ENCODE measurements around the gene NR4A3.

DNA sequence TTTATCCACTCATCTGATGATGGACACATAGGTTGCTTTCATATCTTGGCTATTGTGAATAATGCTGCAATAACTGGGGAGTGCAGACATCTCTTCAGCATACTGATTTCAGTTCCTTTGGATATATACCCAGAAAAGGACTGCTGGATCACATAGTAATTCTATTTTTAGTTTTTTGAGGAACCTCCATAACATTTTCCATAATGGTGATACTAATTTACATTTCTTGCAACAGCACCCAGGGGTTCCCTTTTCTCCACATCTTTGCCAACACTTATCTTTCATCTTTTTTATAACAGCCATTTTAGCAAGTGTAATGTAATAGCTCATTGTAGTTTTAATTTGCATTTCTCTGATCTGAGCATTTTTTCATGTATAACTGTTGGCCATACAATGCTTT, 34.1 kb upstream of the NR4A3 start:
- TF ChIP-seq, protein P1, sequence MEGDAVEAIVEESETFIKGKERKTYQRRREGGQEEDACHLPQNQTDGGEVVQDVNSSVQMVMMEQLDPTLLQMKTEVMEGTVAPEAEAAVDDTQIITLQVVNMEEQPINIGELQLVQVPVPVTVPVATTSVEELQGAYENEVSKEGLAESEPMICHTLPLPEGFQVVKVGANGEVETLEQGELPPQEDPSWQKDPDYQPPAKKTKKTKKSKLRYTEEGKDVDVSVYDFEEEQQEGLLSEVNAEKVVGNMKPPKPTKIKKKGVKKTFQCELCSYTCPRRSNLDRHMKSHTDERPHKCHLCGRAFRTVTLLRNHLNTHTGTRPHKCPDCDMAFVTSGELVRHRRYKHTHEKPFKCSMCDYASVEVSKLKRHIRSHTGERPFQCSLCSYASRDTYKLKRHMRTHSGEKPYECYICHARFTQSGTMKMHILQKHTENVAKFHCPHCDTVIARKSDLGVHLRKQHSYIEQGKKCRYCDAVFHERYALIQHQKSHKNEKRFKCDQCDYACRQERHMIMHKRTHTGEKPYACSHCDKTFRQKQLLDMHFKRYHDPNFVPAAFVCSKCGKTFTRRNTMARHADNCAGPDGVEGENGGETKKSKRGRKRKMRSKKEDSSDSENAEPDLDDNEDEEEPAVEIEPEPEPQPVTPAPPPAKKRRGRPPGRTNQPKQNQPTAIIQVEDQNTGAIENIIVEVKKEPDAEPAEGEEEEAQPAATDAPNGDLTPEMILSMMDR (IDR thresholded peaks at IDR 0.05 in 2 of 3, conservative IDR thresholded peaks at IDR 0.05 in 1 of 3; ENCODE audit: borderline replicate concordance in 1 of 3, insufficient read depth in 1 of 3, low read depth in 2 of 3, low read length in 2 of 3): no peak
- TF ChIP-seq FOSL1 (IDR thresholded peaks at IDR 0.05; ENCODE audit: low read depth) (no peak), YY1 (IDR thresholded peaks at IDR 0.05; ENCODE audit: extremely low read depth, insufficient replicate concordance, low read depth, low read length) (no peak), JUND (IDR thresholded peaks at IDR 0.05) (no peak), CEBPB (IDR thresholded peaks at IDR 0.05; ENCODE audit: low read depth) (no peak), EZH2 (IDR thresholded peaks at IDR 0.05) (no peak), POLR2AphosphoS5 (IDR thresholded peaks at IDR 0.05; ENCODE audit: low read depth, low read length) (no peak), ZNF274 (IDR thresholded peaks at IDR 0.05; ENCODE audit: low read depth, low read length) (no peak), ELF1 (IDR thresholded peaks at IDR 0.05; ENCODE audit: borderline replicate concordance, low read depth) (no peak), RAD21 (IDR thresholded peaks at IDR 0.05; ENCODE audit: low read depth) (no peak)
- TF ChIP-seq, protein P2, sequence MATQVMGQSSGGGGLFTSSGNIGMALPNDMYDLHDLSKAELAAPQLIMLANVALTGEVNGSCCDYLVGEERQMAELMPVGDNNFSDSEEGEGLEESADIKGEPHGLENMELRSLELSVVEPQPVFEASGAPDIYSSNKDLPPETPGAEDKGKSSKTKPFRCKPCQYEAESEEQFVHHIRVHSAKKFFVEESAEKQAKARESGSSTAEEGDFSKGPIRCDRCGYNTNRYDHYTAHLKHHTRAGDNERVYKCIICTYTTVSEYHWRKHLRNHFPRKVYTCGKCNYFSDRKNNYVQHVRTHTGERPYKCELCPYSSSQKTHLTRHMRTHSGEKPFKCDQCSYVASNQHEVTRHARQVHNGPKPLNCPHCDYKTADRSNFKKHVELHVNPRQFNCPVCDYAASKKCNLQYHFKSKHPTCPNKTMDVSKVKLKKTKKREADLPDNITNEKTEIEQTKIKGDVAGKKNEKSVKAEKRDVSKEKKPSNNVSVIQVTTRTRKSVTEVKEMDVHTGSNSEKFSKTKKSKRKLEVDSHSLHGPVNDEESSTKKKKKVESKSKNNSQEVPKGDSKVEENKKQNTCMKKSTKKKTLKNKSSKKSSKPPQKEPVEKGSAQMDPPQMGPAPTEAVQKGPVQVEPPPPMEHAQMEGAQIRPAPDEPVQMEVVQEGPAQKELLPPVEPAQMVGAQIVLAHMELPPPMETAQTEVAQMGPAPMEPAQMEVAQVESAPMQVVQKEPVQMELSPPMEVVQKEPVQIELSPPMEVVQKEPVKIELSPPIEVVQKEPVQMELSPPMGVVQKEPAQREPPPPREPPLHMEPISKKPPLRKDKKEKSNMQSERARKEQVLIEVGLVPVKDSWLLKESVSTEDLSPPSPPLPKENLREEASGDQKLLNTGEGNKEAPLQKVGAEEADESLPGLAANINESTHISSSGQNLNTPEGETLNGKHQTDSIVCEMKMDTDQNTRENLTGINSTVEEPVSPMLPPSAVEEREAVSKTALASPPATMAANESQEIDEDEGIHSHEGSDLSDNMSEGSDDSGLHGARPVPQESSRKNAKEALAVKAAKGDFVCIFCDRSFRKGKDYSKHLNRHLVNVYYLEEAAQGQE (IDR thresholded peaks at IDR 0.05; ENCODE audit: low read depth): no peak

Measured in HCT116 (cell line).